Caco-2 (cell line): ENCODE data around the gene ODAPH. TPM values are rescaled to one million over a fixed set of nuclear protein-coding genes. Genes with fewer than 3 reads are reported as not detected.

Source experiments
- BruUV-seq: library from RNA; stranded (reverse); fragments of 400-500 nt; replicated peaks from 2 replicates; lab custom pipeline; 2021; lab: Mats Ljungman, UMichigan
- CTCF ChIA-PET: fragments of 300-600 bp; sonication (Branson Sonifier 250); formaldehyde crosslinking; loops from one replicate; lab custom pipeline; 2022; ENCODE audit warnings: antibody characterized with exemption; lab: Charles Lee
- POLR2A ChIA-PET: fragments of 300-600 bp; sonication (Branson Sonifier 250); formaldehyde crosslinking; loops from one replicate; lab custom pipeline; 2022; ENCODE audit warnings: antibody characterized with exemption; lab: Charles Lee
- DNase-seq, 2 experiments: peaks; one replicate each; pipeline versions ENCODE4 v3.0.0 to v3.0.0-alpha.2; 2020 to 2022
- H3K27me3 ChIP-seq: replicated peaks from 2 replicates; pipeline ENCODE4 v1.6.0; 2011; ENCODE audit warnings: low read length; ENCODE audit not compliant: control insufficient read depth, insufficient read depth
- H3K36me3 ChIP-seq: 2 replicates; pipeline ENCODE4 v1.5.1; 2011; ENCODE audit warnings: low read length; ENCODE audit not compliant: control insufficient read depth, insufficient read depth
- H3K4me1 ChIP-seq: fragments of 250-450 bp; sonication (Bioruptor Pico); 2 replicates; pipeline ENCODE4 v1.5.1; 2020; ENCODE audit warnings: mild to moderate bottlenecking
- H3K4me3 ChIP-seq: 2 replicates; pipeline ENCODE4 v1.5.1; 2011; ENCODE audit warnings: low read depth, mild to moderate bottlenecking, control low read depth, low read length
- H3K9me3 ChIP-seq: fragments of 250-450 bp; sonication (Bioruptor Pico); 2 replicates; pipeline ENCODE4 v1.5.1; 2020; ENCODE audit warnings: mild to moderate bottlenecking, moderate library complexity
- H3K27ac Mint-ChIP-seq: one replicate; pipeline ENCODE4 v1.8.0; 2022; ENCODE audit warnings: mixed read lengths; ENCODE audit not compliant: unreplicated experiment
- H3K27me3 Mint-ChIP-seq: one replicate; pipeline ENCODE4 v1.8.0; 2022; ENCODE audit warnings: mixed read lengths; ENCODE audit not compliant: insufficient read depth, unreplicated experiment
- H3K36me3 Mint-ChIP-seq: one replicate; pipeline ENCODE4 v1.8.0; 2022; ENCODE audit warnings: mild to moderate bottlenecking, mixed read lengths; ENCODE audit not compliant: insufficient read depth, unreplicated experiment
- H3K4me1 Mint-ChIP-seq: one replicate; pipeline ENCODE4 v1.8.0; 2022; ENCODE audit warnings: low read depth, mixed read lengths; ENCODE audit not compliant: unreplicated experiment
- H3K4me3 Mint-ChIP-seq: one replicate; pipeline ENCODE4 v1.8.0; 2022; ENCODE audit warnings: mild to moderate bottlenecking, moderate library complexity, mixed read lengths; ENCODE audit not compliant: unreplicated experiment
- H3K9me3 Mint-ChIP-seq: one replicate; pipeline ENCODE4 v1.8.0; 2022; ENCODE audit warnings: mixed read lengths; ENCODE audit not compliant: unreplicated experiment
- intact Hi-C: fragments of 100-400 bp; cut with micrococcal nuclease; formaldehyde crosslinking; loops from one replicate; pipeline ENCODE4 v1.10.0; 2022; ENCODE audit not compliant: unreplicated experiment
- total RNA-seq: library from RNA; stranded (reverse); gene quantifications from 2 replicates; pipeline ENCODE4 v1.2.3, GENCODE V29; 2022
- TF ChIP-seq, protein P1 (sequence below), 2 experiments: fragments of 200-600 bp in 1 of 2; IDR thresholded peaks; 1 replicate in 1 of 2; 2 replicates in 1 of 2; pipeline versions ENCODE4 v1.5.1 to v1.8.0; 2011 to 2022; ENCODE audit warnings: antibody characterized with exemption in 1 of 2, control low read depth in 1 of 2, inconsistent platforms in 1 of 2, low read depth in 1 of 2, low read length in 1 of 2, mild to moderate bottlenecking in 1 of 2, moderate library complexity in 1 of 2; ENCODE audit not compliant: insufficient read depth in 1 of 2, severe bottlenecking in 1 of 2, unreplicated experiment in 1 of 2

The ODAPH gene
- total RNA-seq, 1 experiment from 2014 or later = not detected

- TF ChIP-seq, protein P1, sequence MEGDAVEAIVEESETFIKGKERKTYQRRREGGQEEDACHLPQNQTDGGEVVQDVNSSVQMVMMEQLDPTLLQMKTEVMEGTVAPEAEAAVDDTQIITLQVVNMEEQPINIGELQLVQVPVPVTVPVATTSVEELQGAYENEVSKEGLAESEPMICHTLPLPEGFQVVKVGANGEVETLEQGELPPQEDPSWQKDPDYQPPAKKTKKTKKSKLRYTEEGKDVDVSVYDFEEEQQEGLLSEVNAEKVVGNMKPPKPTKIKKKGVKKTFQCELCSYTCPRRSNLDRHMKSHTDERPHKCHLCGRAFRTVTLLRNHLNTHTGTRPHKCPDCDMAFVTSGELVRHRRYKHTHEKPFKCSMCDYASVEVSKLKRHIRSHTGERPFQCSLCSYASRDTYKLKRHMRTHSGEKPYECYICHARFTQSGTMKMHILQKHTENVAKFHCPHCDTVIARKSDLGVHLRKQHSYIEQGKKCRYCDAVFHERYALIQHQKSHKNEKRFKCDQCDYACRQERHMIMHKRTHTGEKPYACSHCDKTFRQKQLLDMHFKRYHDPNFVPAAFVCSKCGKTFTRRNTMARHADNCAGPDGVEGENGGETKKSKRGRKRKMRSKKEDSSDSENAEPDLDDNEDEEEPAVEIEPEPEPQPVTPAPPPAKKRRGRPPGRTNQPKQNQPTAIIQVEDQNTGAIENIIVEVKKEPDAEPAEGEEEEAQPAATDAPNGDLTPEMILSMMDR (IDR thresholded peaks at IDR 0.05; ENCODE audit: insufficient read depth in 1 of 2, low read depth in 1 of 2, low read length in 1 of 2, severe bottlenecking in 1 of 2, unreplicated experiment in 1 of 2) = no peak
- Histone ChIP-seq H3K4me1 (peaks cover 4% of the 10 kb centered on the region; the same call in 1 of the 2 replicates), H3K4me3 (no peak overlapping the region), H3K27me3 (no peaks in the 10 kb centered on the region), H3K9me3 (no peaks in the 10 kb centered on the region), H3K36me3 (no peaks in the 10 kb centered on the region)
- Mint-ChIP-seq H3K36me3 (no peaks in the 10 kb centered on the region), H3K4me1 (peaks cover 9% of the 10 kb centered on the region), H3K4me3 (no peak overlapping the region), H3K27me3 (no peaks in the 10 kb centered on the region), H3K27ac (no peak overlapping the region), H3K9me3 (no peaks in the 10 kb centered on the region)
- BruUV-seq = no TSS peak
- intact Hi-C loops = no loop called here
- POLR2A ChIA-PET = no interaction called here
- DNase-seq = no peak
- CTCF ChIA-PET = no interaction called here
Observed at GRCh38 chr4:75552452-75552851, 3.4 kb upstream of the ODAPH start.

- no peak for DNase-seq
- ChIA-PET CTCF (no interaction called here), POLR2A (no interaction called here)
- Histone ChIP-seq H3K4me1 (peaks cover 27% of the 10 kb centered on the region), H3K9me3 (no peaks in the 10 kb centered on the region), H3K27me3 (no peaks in the 10 kb centered on the region), H3K36me3 (no peaks in the 10 kb centered on the region), H3K4me3 (no peak overlapping the region)
- no TSS peak for BruUV-seq
- Mint-ChIP-seq H3K4me3 (no peak overlapping the region), H3K27ac (no peak overlapping the region), H3K27me3 (no peaks in the 10 kb centered on the region), H3K9me3 (no peaks in the 10 kb centered on the region), H3K4me1 (peaks cover 27% of the 10 kb centered on the region), H3K36me3 (peaks cover 7% of the 10 kb centered on the region)
- TF ChIP-seq, protein P1 (IDR thresholded peaks at IDR 0.05; ENCODE audit: insufficient read depth in 1 of 2, low read depth in 1 of 2, low read length in 1 of 2, severe bottlenecking in 1 of 2, unreplicated experiment in 1 of 2) = no peak
- intact Hi-C loops = no loop called here
Observed at GRCh38 chr4:75557696-75558095, 1.8 kb downstream of the ODAPH start.

DNA sequence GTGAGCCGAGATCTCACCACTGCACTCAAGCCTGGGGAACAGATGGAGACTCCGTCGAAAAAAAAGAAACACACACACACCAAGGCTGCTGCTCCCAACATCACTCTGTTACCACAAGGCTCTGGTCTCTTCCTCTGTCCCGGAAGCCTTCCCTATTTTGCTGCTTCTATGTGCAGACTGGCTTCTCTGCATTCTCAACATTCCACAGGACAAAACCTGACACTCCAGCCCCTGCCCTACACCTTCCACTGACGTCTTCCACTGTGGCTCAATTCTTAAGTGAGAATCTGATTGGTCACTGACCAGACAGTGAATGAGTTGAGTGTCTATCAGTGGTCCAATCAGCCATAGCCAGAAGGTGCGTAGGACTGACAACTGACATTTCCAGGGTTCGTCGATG, 5.9 kb downstream of the ODAPH start:
- BruUV-seq = no TSS peak
- Mint-ChIP-seq H3K9me3 (no peaks in the 10 kb centered on the region), H3K4me3 (peak overlapping the region; percentile 60), H3K27me3 (no peaks in the 10 kb centered on the region), H3K4me1 (peaks cover 18% of the 10 kb centered on the region), H3K27ac (peak overlapping the region; percentile 81), H3K36me3 (peaks cover 7% of the 10 kb centered on the region)
- TF ChIP-seq, protein P1 (IDR thresholded peaks at IDR 0.05; ENCODE audit: insufficient read depth in 1 of 2, low read depth in 1 of 2, low read length in 1 of 2, severe bottlenecking in 1 of 2, unreplicated experiment in 1 of 2) = no peak
- POLR2A ChIA-PET = interaction anchor here (0.6 to 1.1 kb wide), 2 partner anchors 162 to 179 kb away, joined by 3 to 4 read pairs; partner anchors contain the start of gene USO1
- H3K27me3 ChIP-seq = no peaks in the 10 kb centered on the region
- peak; percentile 87 to 88 for DNase-seq
- peaks cover 23% of the 10 kb centered on the region for H3K4me1 ChIP-seq
- no peaks in the 10 kb centered on the region for H3K9me3 ChIP-seq
- H3K36me3 ChIP-seq = no peaks in the 10 kb centered on the region
- CTCF ChIA-PET = no interaction called here
- H3K4me3 ChIP-seq = peak overlapping the region; percentile 15
- intact Hi-C loops = loop anchor here (1.0 kb wide), 1 partner anchor 47 kb away; the partner anchor contains the start of genes RCHY1 and THAP6
